ENCODE data around the gene TARBP2.

The TARBP2 gene, protein sequence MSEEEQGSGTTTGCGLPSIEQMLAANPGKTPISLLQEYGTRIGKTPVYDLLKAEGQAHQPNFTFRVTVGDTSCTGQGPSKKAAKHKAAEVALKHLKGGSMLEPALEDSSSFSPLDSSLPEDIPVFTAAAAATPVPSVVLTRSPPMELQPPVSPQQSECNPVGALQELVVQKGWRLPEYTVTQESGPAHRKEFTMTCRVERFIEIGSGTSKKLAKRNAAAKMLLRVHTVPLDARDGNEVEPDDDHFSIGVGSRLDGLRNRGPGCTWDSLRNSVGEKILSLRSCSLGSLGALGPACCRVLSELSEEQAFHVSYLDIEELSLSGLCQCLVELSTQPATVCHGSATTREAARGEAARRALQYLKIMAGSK

DNA sequence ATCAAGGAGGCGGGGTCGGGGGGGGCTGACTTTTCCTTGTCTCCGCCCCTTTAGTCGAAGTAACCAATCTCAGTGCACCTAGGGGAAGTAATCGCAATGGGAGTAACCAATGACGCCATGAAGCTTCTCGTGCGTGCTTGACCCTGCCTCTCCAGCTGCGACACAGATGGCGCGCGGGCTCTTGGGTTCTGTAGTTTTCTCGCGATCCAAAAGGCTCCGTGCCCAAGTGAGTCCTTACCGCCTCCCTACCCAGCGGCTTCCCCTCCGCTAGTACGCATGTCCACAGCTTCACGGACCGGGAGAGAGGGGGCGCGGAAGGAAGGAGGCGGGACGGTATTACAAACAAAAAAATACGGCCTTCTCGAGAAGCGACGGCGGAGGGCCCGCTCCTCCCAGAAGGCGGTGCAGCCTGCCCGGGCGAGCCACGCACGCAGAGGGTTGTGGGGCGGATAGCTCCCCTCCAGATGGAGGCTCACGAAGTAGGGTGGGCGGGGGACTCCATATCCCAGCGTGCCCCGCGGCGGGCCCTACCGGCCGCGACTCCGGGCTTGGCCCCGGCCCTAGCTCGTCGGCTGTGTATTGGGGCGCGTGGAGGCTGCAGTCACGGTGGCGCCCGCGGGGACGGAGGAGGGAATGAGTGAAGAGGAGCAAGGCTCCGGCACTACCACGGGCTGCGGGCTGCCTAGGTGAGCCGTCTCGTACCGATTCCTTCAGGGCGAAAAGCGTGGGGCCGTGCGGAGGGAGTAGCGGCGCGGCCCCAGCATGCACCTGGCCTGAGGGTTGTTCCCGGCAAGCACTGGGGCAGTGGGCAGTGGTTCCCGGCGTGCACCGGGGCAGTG is at the start of gene TARBP2:
TARBP2 (plus strand) TSS at position 508 of the 839 bp plus-strand sequence; CDS start at position 634, 126 bp downstream.
- FAIRE-seq (peak; percentile 85), DNase-seq (ENCODE audit: insufficient read length, low spot score) (peak; percentile 97)

DNA sequence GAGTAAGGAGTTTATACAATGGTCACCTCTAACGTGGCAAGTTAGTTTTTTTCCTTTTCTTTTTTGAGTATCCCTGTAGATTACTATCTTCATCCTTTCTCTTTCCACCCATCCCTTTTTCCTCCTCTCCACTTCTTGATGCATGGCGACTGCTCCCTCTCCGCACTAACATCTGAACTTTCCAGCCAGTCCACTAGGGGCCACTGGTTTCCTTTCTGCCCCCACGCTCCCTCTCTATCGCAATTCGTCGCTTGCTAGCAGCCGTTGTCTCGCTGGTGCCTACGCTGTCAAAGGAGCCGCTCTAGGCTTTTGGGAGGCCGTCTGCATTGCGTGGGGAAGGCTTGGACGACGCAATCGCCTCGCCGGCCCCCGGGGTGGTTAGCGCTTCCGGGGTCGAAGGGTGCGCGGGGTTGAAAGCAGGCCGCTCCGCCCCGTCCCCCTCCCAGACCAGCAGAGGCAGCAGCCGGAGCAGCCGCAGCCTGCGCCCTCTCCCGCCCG is 49.4 kb upstream of the TARBP2 start, which contains the start of gene PCBP2:
PCBP2 (plus strand) TSS at position 442 of the 498 bp plus-strand sequence. CDS start 2,699 bp downstream, outside the sequence.
- DNase-seq (ENCODE audit: insufficient read length, low spot score) (peak; percentile 93), FAIRE-seq (peak; percentile 74)

GRCh38 chr12:53452159-53453077 is 48.7 kb upstream of the TARBP2 start:
- FAIRE-seq, result peak; percentile 13
- DNase-seq (ENCODE audit: insufficient read length, low spot score), result peak; percentile 71

GRCh38 chr12:53453953-53454640 is 47.0 kb upstream of the TARBP2 start:
- FAIRE-seq, result no peak
- DNase-seq (ENCODE audit: insufficient read length, low spot score), result no peak

DNA sequence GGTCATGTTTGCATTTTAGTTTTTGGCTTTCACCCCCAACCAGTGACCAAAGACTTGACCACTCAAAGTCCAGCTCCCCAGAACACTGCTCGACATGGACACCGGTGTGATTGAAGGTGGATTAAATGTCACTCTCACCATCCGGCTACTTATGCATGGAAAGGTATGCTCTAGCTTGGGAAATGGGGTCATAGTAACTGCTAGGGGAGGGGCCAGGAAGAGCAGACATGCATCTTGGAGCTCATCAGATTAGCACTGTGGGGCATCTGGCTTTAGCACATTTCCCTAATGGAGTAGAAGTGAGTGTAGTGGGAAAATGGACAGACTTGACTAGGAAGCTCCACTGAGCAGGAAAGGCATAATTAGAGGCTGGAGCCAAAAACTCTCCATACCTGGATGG is 46.4 kb upstream of the TARBP2 start:
- DNase-seq (ENCODE audit: insufficient read length, low spot score) (no peak), FAIRE-seq (no peak)

DNA sequence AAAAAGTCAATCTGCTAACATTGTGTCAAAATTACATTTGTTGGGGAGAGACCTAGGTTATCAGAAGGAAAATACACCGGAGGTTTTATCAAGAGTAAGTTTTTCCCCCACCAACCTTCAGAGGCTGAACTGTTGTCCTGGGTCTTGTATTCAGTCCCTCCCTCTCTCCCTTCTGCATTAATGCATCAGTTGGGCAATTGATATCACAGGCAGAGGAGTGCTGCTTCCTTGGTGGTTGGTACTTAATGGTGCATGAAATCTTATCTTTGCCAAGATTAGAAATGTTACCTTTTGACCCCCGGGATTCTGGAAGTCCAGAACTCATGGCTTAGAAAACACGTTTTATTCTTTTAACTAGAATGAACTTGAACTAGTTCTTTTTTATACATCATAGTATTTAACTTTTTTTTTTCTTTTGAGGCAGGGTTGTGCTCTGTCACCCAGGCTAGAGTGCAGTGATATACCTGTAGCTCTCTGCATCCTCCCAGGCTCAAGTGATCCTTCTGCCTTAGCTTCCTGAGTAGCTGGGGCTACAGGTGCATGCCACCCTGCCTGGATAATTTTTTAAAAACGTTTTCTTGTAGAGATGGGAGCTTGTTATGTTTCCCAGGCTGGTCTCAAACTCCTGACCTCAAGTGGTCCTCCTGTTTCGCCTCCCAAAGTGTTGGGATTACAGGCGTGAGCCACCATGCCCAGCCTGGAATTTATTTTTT is 44.3 kb upstream of the TARBP2 start:
- FAIRE-seq, result no peak
- no peak for DNase-seq (ENCODE audit: insufficient read length, low spot score)

GRCh38 chr12:53459097-53459496 is 42.0 kb upstream of the TARBP2 start:
- DNase-seq (ENCODE audit: insufficient read length, low spot score), result no peak
- FAIRE-seq, result no peak

DNA sequence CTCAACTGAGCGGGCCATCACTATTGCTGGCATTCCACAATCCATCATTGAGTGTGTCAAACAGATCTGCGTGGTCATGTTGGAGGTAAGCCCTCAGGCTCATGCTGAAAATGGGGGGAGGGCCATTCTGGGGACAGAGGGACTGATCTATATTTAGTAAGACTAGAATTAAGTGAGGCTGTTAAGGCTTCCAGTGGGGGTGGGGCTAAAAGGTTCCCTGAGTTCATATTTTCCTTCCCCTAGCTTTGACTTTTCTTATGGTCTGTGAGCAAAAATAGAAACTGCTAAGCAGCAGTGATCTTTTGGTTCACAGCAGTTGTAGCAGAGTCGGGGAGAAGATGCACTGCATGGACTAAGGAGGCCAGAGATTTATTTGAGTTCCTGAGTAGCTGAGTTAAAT is 40.0 kb upstream of the TARBP2 start:
- FAIRE-seq (no peak), DNase-seq (ENCODE audit: insufficient read length, low spot score) (no peak)

DNA sequence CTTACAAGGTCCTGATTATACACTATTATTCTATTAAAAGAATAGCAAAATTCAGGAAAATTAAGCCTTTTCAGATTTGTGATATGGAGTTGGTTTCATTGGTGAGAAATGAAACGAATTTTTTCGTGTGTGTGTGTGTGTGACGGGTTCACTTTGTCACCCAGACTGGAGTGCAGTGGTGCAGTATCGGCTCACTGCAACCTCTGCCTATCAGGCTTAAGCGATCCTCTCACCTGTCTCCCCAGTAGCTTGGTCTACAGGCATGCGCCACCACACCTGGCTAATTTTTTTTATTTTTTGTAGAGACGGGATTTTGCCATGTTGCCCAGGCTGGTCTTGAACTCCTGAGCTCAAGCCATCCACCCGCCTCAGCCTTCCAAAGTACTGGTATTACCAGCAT is 39.5 kb upstream of the TARBP2 start:
- FAIRE-seq (no peak), DNase-seq (ENCODE audit: insufficient read length, low spot score) (no peak)

DNA sequence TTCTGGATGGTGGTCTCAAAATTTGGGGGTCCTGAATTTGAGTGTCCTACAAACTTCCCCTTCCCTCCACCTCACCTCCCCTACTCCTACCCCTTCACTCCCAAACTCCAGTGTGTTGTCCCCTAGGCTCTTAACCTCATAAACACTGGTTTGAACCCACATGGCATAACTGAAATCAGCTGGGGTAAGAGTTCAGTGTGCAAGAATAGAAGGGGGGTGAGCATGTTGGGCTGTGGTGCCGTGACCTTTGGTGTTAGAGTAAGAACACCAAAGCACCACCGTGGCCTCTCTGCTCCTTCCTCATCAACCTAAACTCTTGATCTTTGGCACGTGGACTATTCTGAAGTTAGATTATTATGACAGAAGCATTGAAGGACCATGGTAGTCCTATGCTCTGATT is 38.1 kb upstream of the TARBP2 start:
- DNase-seq (ENCODE audit: insufficient read length, low spot score) (no peak), FAIRE-seq (no peak)

DNA sequence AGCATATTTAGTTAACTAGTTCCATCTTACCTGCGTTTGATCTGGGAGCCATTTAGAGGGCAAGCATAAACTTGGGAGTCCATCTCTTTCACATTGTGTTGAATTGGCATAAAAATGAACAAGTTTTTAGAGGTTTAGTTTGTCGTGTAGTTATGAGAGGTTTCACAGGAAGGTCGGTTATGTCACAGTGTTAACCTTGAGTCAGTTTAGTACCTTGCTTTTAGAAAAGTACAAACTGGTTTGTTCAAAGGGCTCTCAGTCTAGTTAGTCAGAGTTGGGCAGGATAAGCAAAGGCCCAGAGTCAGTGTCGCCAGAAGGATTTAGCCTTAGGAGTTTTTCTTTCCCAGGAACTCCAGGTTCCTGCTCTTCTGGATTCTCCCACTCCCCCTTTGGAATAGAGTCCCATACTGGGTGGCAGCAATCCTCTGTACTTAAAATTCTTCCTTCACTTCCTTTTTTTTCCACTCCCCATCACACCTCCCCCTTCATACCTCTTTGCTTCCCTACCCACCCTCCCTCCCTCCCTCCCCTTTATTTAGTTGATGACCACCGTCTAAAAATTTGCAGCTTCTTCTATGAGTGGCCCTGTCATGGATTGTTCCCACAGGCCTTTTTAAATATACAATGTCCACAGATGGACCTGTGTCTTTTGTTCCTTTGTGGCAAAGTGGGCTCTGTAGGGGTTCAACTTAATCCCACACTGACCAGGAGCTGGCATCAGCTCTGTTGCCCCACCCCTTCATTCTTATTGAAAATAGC is 37.1 kb upstream of the TARBP2 start:
- FAIRE-seq (no peak), DNase-seq (ENCODE audit: insufficient read length, low spot score) (no peak)

GRCh38 chr12:53464685-53465418 is 36.2 kb upstream of the TARBP2 start:
- FAIRE-seq (no peak), DNase-seq (ENCODE audit: insufficient read length, low spot score) (no peak)

GRCh38 chr12:53465679-53466078 is 35.4 kb upstream of the TARBP2 start:
- no peak for FAIRE-seq
- DNase-seq (ENCODE audit: insufficient read length, low spot score), result no peak

GRCh38 chr12:53466640-53467039 is 34.4 kb upstream of the TARBP2 start:
- FAIRE-seq (no peak), DNase-seq (ENCODE audit: insufficient read length, low spot score) (no peak)

- no peak for FAIRE-seq
Measured at GRCh38 chr12:53467082-53467481, 34.0 kb upstream of the TARBP2 start.

DNA sequence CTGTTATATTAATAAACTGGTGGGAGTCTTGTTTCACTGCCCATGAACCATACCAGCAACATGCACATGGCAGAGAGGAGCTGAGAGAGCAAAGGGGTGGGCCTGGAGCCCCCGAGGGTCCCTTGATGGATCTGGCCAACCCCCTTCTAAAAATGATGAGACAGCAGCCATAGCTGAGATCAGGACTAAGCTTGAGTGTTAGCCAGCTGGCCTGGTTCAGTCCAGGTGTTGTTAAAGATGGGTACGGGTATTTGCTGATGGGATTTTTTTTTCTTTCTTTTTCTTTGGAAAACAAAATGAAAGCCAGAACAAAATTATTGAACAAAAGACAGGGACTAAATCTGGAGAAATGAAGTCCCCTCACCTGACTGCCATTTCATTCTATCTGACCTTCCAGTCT is 33.2 kb upstream of the TARBP2 start:
- DNase-seq (ENCODE audit: insufficient read length, low spot score) (no peak), FAIRE-seq (no peak)

More at GRCh38 chr12:53467082-53467481, 34.0 kb upstream of the TARBP2 start:
- no peak for DNase-seq (ENCODE audit: insufficient read length, low spot score)

- no peak for DNase-seq (ENCODE audit: insufficient read length, low spot score)
- no peak for FAIRE-seq
Measured at GRCh38 chr12:53468282-53468681, 32.8 kb upstream of the TARBP2 start.

GRCh38 chr12:53472056-53472582 is 29.0 kb upstream of the TARBP2 start:
- FAIRE-seq (no peak), DNase-seq (ENCODE audit: insufficient read length, low spot score) (no peak)

Data from HTR-8/SVneo (cell line).